ENCODE measurements around the gene CDKAL1.

- TF ChIP-seq, protein P1, sequence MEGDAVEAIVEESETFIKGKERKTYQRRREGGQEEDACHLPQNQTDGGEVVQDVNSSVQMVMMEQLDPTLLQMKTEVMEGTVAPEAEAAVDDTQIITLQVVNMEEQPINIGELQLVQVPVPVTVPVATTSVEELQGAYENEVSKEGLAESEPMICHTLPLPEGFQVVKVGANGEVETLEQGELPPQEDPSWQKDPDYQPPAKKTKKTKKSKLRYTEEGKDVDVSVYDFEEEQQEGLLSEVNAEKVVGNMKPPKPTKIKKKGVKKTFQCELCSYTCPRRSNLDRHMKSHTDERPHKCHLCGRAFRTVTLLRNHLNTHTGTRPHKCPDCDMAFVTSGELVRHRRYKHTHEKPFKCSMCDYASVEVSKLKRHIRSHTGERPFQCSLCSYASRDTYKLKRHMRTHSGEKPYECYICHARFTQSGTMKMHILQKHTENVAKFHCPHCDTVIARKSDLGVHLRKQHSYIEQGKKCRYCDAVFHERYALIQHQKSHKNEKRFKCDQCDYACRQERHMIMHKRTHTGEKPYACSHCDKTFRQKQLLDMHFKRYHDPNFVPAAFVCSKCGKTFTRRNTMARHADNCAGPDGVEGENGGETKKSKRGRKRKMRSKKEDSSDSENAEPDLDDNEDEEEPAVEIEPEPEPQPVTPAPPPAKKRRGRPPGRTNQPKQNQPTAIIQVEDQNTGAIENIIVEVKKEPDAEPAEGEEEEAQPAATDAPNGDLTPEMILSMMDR (conservative IDR thresholded peaks at IDR 0.05; ENCODE audit: low read length): no peak
- no peak for TF ChIP-seq EZH2phosphoT487 (IDR thresholded peaks at IDR 0.05; ENCODE audit: borderline replicate concordance)
Measured at GRCh38 chr6:21083708-21084107, 549.5 kb downstream of the CDKAL1 start.
